ENCODE measurements around the gene ASTN2.

DNA sequence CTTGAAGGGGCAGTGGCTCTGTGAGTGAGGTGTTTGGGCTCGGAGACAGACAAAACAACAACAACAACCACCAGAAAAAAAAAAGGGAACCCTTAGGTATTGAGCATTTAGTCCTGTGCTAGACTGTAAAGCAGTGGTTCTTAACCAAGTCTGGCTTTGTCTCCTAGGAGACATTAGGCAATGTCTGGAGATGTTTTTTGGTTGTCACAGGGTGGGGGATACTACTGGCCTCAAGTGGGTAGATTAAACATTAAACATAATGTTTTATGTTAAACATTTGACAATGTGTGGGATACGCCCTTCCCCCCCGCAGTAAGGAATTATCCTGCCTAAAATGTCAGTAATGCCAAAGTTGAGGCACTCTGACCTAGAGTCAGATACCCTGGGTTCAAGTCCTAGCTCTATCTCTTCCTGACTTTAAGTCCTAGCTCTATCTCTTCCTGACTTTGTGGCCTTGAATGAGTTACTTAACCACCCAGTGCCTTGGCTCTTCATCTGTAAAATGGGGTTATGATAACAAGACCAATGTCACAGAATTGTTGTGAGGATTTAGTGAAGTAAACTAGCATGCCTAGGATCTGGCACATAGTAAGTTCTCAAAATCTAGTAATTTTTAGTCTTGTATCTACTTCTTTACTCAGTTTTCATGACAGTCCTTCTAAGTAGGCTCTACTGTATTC is 725.9 kb downstream of the ASTN2 start:
- TF ChIP-seq CTCF (IDR thresholded peaks at IDR 0.05; ENCODE audit: low read length): no peak
- TF ChIP-seq EZH2 (IDR thresholded peaks at IDR 0.05; ENCODE audit: borderline replicate concordance, low read length): no peak

All from OCI-LY1 (cell line).